CD4-positive, alpha-beta T cell treated with Interleukin-1 beta for 1 hour (primary cell): Measurements from ENCODE around the gene EXD3.
"Not testable (repeated sequence)": the region's sequence is repeated elsewhere in the genome, so short reads cannot be mapped to it uniquely, and the experiment has no call there.

Experiments
- DNase-seq, 2 donors: peaks; one replicate each; pipeline ENCODE4 v3.0.0-alpha.2; 2020 to 2022

EXD3 gene, protein sequence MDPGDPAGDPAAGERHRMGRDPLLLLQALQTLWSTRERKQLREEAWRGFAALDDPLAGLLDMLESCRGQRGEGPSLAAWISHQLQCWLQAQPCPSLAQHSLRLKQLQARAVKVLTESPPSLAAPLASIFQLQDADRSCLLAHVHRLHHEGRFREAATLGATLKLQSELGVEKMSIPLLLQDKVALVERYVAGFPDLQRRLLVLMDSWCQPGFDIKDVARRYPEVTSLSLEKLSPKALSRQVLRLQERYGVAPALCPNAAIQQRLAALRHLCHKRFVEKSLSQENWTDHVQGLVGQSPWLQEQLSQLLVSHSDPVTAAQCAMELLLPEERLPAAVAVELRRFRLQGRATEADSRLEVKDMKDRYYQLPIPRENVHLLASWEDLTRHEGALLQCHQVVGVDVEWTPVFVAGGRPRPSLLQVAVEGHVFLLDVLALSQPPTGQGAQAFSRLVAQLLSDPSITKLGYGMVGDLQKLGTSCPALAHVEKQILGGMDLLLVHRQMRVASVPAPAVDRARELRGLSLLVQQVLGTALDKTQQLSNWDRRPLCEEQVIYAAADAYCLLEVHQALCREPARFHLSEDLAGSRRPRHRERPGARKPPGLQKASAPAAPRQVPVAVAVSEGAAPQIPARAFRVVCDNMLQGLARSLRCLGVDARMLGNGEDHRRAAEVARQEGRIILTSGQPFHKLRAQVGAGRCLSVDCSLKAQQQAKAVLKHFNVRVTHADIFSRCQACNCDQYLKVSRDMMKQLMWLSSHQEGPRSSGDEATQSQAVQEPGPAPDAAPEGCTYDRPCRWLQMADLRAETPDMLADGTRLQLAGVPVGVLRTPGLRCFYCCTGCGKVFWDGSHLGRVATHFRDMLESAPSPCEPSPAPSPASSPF

DNA sequence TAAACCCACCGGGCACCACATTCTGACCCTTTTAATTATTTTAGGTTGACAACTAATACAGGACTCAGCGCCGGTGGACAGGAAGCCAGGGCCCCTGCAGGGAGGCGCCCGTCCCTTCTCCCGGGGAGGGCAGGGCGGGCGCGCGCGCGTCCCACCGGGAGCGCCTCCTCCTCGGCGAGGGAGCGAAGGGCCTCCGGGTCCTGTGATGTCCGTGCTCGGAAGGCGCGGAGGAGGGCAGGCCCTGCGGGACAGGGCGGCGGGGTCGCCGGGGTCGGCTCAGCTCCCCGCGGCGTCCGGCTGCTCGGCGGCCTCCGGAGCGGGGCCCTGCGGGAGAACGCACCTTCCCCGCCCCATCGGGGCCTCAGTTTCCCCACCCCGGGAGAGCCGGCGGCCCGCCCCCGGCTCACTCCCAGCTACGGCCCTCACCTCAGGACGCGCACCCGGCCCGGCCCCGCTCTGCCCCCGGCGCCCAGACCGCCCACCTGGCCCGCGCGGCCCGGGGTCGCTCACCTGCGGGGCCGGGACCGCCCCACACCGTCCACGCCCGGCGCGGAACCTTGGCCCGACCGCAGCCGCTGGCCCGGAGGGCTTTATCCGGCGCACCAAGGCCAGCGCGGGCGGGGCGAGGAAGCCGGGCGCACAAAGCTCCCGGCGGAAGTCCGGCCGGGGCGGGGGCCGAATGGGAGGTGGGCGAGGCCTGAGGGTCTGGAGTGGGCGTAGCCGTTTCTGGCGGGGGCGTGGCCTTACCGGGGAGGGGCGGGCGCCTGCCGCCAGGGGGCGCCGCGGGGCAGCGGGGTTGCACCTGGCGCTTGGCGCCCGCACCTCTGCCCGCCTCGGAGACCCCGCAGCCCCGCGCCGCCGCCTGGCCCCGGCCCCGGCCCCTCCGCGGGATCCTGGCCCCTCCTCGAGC is at the start of gene EXD3, which contains the start of gene NOXA1:
TSS of gene EXD3 (minus strand) at position 559 of the 910 bp plus-strand sequence. CDS start 27,805 bp downstream, outside the sequence.
TSS of gene NOXA1 (plus strand) at position 790 of the 910 bp plus-strand sequence. CDS start 137 bp downstream, outside the sequence.
- DNase-seq = peak; percentile 93 to 95

DNA sequence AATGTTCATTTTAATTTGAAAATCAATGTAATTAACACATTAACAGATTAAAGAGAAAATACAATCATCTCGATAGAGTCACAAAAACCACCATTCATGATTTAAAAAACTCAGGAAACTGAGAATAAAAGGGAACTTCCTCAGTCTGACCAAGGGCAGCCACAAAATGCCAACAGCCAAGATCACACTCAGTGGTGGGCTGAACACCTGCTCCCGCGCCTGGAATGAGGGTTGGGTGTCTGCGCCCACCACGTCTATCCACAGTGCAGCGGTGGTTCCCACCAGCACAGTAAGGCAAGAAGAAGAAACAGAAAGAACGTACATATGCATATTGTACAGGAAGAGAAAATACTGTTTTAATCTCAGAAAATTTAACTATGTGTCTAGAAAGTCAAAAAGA is 47.8 kb upstream of the EXD3 start:
- DNase-seq = no peak

GRCh38 chr9:137467896-137468295 is 44.9 kb upstream of the EXD3 start:
- no peak for DNase-seq

GRCh38 chr9:137467161-137467581 is 44.2 kb upstream of the EXD3 start:
- no peak for DNase-seq

- DNase-seq = not testable (repeated sequence)
Observed at GRCh38 chr9:137466389-137467085, 43.6 kb upstream of the EXD3 start.

DNA sequence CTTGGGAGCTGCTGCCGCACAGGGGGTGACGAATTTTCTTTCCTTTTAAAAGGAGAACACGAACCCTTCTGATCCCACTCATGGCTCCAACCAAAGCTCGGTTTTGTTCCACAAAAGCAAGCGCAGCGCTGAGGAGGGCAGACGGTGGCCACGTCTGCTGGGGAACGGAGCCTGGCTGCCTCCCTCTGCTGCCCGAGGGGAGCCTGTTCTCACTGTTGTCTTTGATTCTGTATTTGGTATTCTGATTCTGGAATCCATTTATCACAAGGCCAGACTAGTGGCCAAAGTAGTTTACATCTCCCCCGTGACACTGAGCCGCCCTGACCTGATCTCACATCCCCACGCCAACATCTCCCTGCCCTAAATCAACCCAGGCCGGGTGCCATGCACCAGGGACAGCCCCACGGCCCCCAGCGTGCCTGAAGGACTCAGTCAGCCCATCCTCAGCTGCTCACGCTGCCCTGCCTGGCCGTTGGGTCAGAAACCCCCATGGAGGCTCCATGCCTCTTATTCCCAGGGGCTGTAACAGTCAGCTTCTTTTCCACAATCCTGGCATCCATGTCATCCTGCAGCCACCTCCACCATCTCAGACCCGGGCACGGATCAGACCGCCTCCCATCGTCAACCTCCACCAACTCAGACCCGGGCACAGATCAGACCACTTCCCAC is 42.9 kb upstream of the EXD3 start:
- DNase-seq = no peak

- no peak for DNase-seq
Observed at GRCh38 chr9:137465000-137465719, 42.2 kb upstream of the EXD3 start.

DNA sequence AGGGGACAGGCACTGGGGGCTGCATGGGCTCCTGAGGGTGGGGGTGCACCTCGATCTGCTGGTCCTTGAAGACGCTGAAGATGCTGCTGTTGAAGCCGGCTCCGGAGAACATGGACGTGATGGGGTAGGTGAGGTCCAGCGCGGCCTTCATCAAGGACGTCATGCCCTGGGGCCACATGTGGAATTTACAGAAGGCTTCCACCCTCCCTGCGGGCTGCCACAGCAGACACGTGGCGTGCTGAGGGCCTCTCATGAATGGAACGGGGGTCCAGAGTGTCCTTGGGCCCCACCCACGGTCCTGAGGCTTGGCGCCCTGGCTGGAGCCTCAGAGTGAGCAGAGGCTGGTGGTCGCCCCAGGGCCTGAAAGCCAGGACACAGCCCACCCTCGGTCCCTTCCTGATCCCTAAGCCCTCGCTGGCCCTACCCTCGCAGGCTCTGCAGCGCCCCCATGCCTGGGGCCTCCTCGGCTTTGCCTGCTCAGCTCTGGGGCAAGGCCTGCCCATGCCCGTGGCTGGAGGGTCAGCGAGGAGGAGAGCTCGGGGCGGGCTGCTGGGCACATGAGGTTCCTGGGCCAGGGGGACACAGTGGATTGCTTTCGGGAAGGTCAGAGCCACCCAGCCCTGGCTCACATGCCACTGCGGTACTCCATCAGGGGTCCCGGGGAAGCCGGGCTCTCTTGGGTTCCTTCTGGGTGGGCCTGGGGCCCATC is 41.5 kb upstream of the EXD3 start:
- DNase-seq = no peak

DNA sequence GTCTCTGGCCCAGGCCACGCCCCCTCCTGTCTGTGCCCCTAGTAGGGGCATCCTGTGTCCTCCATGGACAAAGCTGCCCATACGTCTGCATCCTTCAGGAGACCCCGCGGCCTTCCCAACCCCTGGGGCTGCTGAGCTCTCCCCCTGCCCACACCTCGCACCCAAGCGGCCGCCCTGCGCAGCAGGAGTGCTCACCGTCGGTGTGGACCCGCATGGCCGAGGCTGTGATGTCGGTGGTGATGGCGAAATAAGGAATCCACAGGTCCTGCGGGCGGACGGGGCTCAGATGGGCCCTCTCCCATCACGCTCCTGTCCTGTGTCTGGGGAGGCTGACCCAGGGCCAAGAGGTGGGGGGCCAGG is 40.9 kb upstream of the EXD3 start:
- DNase-seq = no peak

DNA sequence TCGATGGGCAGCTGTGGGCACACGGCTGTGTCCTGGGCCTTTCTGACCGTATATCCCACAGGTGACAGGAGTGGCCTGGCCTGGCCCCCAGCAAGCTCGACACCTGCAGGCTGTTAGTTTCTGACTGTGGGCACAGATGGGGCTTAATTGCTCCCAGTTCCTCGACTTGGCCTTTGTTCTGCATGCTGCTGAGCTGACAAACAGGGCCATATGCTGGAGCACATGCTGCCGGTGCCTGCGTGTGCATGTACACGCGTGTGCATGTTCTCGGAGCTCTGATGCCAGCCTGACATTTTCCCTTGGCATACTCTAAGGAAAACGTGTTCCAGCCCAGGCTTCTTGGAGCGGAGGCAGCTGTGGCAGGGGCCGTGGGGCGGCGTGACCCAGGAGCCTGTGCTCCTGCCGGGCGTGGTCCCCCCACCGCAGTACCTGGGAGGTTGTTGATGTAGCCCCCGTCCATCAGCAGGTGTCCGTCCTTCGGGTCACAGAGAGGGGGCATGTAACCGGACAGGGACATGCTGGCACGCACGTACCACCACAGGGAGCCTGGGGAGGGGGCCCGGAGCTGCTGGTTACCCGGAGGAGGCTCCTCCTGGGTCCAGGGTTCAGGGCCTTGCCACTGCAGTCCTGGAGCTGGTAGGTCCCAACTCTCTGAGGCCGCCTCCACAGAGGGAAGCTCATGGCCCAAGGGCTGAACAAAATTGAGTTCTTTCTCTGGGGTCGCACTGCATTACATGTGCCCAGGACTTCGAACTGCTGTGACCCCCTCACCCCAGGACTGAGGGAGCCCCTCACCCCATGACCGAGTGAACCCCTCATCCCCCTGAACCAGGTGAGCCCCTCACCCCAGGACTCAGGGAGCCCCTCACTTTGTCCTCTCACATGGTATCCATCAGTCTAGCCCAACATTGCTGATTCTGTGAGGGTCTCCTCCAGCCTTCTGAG is 40.3 kb upstream of the EXD3 start:
- no peak for DNase-seq

DNA sequence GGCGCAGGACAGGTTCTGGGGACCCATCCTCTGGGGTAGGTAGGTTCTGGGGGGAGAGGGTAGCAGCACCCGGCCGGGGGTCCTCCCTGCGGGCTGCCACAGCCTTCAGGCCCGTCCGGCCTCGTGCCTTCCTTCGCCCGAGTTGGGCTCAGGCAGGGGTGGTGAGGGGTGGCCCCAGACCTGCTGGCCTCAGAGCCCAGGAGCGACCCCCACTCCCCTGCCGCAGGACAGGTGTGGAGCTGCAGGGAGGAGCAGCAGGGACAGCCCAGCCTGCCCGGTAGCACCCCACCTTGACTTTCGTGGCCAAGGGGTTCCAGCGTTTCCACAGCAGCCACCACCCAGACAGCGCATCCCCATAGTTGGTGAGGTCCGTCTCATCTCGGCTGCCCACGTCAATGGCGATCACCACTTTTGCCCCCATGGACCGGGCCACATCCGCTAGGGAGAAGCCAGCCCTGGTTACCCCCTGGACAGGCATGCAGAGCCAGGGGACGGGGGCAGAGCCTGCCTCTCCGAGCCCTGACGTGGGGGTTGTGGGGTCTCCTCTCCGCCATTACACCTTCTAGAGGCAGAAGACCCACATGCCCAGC is 39.5 kb upstream of the EXD3 start:
- no peak for DNase-seq

GRCh38 chr9:137461663-137462395 is 38.9 kb upstream of the EXD3 start:
- peak; percentile 90 to 95 for DNase-seq

GRCh38 chr9:137461316-137461662 is 38.3 kb upstream of the EXD3 start:
- DNase-seq = no peak

- DNase-seq = no peak
Observed at GRCh38 chr9:137460363-137461315, 37.7 kb upstream of the EXD3 start.

DNA sequence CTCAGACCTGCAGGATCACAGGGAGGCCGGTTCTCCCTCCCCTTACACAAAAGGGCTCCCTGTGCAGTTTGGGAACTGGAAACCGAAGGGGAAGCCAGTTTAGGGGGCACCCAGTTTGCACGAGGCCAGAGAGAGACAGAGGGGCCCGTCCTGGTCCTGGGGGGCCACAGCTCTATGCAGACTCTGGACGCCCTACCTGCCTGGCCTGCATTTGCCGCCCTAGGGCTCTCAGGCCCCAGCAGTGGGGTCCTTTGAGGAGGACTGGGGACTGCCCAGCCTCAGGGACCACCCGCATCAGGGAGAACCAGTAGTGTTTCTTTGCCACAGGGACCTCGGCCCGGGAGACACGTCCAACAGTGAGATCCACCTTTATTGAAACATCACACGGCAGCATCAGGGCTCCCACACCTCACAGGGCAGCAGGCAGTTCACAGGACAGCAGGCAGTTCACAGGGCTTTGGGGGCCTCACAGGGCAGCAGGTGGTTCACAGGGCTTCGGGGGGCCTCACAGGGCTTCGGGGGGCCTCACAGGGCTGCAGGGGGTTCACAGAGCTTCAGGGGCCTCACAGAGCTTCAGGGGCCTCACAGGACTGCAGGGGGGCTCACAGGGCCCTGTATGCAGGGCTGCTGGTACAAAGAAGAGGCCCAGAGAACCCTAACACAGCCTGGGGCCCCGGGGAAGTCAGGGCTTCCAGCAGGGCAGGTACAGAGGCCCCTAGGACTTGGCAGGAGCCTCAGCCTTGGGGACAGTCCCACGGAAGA is 36.8 kb upstream of the EXD3 start:
- DNase-seq = no peak

GRCh38 chr9:137459152-137459600 is 36.2 kb upstream of the EXD3 start, which contains the start of gene NSMF:
TSS of gene NSMF (minus strand) at chr9:137459334. CDS start at chr9:137459102, 232 bp downstream.
- DNase-seq = peak; percentile 94
